GM19239 (cell line): Measurements from ENCODE around the gene ANGPTL1.
"Not testable (repeated sequence)": the region's sequence is repeated elsewhere in the genome, so short reads cannot be mapped to it uniquely, and the experiment has no call there.

Experiments used
- DNase-seq: peaks from one replicate; pipeline ENCODE4 v3.0.0; 2011; ENCODE audit warnings: low spot score; ENCODE audit not compliant: insufficient read length
- FAIRE-seq: peaks from 2 replicates; lab custom pipeline; 2011; peaks lifted over from hg19 to GRCh38; lab: Jason Lieb, UNC

ANGPTL1 gene

GRCh38 chr1:178868706-178869105 is 2.2 kb downstream of the ANGPTL1 start:
- FAIRE-seq (no peak), DNase-seq (no peak)

DNA sequence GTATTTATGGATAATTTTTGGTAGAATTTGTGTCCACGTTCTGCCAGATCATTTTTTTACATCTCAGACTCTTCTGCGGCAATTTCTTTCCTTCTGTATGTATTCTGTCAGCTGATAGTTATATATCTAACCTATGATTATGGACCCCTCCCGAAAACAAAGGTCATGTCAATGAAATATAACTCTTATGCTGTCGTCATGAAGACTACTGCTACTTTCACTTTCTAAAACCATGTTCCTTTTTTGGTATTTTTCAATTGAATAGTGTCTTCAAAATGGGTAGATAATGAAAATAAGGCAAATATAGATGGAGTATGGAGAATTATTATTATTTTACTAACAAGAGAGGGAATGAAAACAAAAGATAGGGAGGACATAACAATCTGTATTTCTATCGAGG is 3.2 kb downstream of the ANGPTL1 start:
- peak; percentile 81 for FAIRE-seq
- DNase-seq, result no peak

DNA sequence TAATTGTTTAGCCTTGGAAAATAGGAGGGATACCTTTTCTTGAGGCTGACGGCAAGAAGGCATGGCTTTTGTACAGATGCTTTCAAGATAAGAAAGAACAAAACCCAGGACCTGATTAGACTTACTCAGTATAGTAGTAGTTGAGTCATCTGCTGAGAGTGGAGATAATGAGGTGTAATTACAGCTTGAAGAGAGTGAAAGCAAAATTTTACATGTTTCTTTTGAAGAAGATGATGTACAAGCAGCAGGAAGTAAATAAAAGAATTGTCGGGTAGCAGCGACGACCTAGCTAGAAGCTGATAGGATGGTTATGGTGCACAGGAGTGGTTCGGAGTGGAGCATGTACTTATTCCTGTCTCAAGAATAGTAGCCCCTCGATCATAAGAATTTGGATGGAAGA is 6.6 kb downstream of the ANGPTL1 start:
- peak; percentile 45 for FAIRE-seq
- DNase-seq, result no peak

DNA sequence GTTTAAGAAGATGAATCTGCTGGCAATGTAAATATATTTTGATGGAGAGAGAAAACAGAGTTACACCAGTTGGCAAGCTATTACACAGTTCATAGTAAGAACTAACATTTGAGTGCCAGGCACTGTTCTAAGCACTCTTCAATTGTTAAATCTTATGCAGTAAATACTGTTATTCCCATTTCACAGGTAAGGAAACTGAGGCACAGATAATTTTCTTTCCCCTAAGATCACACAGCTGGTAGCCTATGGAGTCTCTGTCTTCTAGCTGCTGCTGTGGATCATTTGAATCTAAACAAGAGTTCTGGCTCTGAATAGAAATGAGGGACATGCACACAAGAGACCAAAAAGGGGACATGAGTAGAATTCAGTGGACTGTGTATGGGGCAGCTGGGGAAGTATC is 8.0 kb downstream of the ANGPTL1 start:
- FAIRE-seq, result no peak
- no peak for DNase-seq

DNA sequence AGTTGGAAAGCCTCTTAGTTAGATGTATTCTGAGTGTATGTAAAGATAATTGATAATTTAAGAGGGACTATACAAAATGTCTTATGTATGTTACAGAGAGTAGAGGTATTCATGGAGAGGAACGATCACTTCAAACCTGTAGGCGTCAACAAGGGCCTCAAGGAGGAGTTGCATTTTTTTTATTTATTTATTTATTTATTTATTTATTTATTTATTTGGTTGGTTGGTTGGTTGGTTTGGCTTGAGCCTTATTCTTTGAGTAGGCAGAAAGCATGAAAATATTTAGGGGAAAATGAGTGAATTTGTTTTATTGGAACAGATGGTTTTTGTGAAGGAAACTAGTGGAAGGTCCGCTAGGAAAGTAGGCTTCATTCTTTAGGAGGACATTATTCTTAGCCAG is 8.5 kb downstream of the ANGPTL1 start:
- FAIRE-seq, result no peak
- no peak for DNase-seq

- DNase-seq (no peak), FAIRE-seq (no peak)
These were observed 13.8 kb downstream of the ANGPTL1 start for GRCh38 chr1:178857126-178857525.

DNA sequence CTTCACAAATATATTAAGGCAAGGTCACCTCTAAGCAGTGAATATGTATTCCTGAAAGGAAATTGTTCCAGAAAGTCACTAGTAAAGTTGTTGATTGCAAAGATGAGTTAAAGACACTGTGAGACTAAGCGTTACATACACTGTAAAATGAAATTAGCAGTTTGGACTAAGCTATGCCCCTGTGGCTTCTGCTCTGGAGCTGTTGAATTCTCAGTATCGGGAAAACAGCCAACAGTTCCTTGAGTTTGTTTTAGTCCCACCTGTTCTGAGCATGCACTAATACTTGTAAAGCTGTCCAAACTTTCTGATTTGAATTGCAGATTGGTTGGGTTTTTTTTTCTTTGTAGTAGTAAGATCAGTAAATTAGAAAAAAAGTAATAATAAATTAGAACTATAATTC is 21.0 kb downstream of the ANGPTL1 start:
- no peak for DNase-seq
- FAIRE-seq, result no peak

DNA sequence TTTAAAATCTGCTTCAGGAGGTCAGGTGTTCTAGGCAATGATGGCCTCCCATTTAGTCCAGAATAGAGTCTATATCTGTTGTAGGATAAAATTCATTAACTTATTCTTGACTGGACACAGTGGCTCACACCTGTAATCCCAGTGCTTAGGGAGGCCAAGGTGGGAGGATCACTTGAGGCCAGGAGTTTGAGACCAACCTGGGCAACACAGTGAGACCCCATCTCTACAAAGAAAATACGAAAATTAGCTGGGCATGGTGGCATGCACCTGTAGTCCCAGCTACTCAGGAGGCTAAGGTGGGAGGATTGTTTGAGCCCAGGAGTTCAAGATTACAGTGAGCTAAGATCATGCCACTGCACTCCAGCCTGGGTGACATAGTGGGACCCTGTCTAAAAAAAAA is 23.0 kb downstream of the ANGPTL1 start:
- FAIRE-seq, DNase-seq: not testable (repeated sequence)

DNA sequence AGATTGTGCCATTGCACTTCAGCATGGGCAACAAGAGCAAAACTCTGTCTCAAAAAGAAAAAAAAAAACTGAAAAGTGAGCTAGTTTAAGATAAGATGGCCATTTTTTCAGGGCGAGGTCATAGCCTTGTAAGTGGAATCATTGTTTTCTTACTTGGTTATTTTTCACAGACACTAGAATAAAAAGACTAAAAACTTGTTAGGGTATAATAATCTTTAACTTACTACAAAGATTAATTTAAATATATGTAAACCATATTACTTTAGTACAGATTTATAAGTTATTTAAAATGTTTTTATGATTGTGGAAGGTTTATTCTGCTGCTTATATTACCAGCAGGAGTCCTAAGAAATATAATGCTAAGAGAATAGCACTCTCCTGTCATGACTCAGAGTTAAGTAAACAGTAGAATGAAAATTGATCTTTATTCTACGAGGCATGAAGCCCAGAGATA is 23.5 kb downstream of the ANGPTL1 start:
- FAIRE-seq (no peak), DNase-seq (no peak)

DNA sequence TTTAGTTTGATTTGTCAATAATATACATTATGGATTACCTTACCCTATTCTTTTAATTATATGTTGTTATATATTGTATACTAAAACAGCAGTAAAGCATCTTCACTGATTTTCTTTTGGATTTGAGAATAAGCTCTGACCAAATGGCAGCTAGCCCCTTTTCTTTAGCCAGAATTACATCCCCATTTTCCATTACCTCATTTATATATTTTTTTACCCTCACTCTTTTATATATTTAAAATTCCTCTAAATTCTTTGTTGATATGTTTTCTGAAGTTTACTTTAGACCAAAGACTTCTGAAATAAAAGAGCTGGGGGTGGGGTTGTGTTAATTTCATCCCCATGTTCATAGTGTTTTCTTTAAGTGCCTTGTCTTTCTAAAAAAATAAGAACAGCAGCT is 24.6 kb downstream of the ANGPTL1 start:
- FAIRE-seq, result no peak

DNA sequence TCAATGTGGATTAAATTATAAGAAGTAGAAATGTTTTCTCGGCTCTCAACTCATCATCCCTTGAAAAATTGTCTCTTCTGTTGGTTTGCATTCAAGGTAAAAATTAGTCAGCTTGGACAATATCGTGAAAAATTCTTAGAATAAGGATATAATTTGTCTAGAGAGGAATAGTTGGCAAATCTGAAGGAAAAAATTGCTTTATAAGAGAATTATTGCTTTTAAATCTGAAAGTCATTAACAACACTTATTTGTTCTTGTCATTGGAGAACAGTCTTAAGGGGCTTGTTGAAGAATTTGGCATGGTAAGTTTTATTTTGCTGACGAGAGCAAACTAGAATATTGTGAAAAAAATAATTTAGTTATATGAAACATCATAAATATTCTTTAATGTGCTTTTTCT is 26.4 kb downstream of the ANGPTL1 start:
- DNase-seq (no peak), FAIRE-seq (no peak)

More for the DNA sequence above, 24.6 kb downstream of the ANGPTL1 start:
- DNase-seq, result no peak

GRCh38 chr1:178825167-178825566 is 45.7 kb downstream of the ANGPTL1 start:
- no peak for FAIRE-seq
- DNase-seq, result no peak

GRCh38 chr1:178821134-178821866 is 49.6 kb downstream of the ANGPTL1 start:
- DNase-seq, result no peak
- FAIRE-seq, result peak; percentile 56

- DNase-seq, result no peak
These were observed 51.8 kb downstream of the ANGPTL1 start for GRCh38 chr1:178819123-178819522.

DNA sequence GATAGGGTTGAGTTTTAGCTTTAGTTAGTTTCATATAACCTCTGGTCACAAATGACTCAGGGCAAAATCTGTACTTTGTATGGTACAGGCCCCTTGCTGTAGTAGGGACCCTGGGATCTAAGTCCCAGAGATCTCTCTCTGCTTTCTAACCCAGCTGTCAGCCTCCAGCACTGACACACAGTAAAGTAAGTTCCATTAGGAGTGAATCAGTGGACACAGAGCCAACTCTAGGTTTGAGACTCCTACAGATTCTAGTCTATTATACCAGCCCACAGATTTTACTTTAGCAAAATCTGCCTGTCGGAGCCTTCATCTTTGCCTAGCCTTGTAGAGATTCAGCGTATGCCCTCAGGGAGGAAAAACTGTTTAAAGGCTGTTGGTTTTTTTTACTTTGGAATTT is 52.5 kb downstream of the ANGPTL1 start:
- no peak for FAIRE-seq
- no peak for DNase-seq

More at GRCh38 chr1:178819123-178819522, 51.8 kb downstream of the ANGPTL1 start:
- no peak for FAIRE-seq

GRCh38 chr1:178810585-178810984 is 60.3 kb downstream of the ANGPTL1 start:
- DNase-seq, result no peak
- FAIRE-seq, result no peak

GRCh38 chr1:178808529-178808928 is 62.3 kb downstream of the ANGPTL1 start:
- FAIRE-seq (no peak), DNase-seq (no peak)

DNA sequence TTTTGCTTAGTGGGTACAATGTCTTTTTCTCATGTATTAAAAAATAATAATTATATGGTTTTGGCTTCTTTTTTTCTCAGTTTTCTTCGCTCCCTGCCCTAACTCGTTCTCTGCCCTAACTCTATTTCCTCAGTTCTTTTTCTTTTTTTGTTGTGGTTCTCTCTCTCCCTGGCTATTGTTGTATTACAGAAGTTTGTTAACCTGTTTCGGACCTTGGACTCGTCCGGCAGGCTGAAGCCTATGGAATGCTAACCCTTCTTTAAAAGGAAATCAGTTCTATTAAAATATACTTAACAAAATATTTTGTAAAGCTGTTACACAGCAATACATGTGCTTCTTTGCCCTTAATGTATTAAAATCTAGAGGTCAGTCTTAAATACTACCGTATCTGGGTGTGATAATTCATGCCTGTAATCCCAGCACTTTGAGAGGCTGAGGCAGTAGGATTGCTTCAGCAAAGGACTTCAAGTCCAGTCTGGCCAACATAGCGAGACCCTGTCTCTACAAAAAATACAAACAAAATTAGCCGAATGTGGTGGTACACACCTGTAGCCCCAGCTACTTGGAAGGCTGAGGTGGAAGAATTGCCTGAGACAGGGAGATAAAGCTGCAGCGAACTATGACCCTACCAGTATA is 64.1 kb downstream of the ANGPTL1 start:
- DNase-seq, result no peak
- FAIRE-seq, result no peak

- DNase-seq (no peak), FAIRE-seq (no peak)
These were observed 68.0 kb downstream of the ANGPTL1 start for GRCh38 chr1:178802873-178803272.
